ENCODE measurements around the gene PTPN11. TPM values are rescaled to one million over a fixed set of nuclear protein-coding genes. Genes with fewer than 3 reads are reported as not detected.

Gene PTPN11
- total and polyA plus RNA-seq, 7 donors: 43.8 to 192 (median 172) TPM

DNA sequence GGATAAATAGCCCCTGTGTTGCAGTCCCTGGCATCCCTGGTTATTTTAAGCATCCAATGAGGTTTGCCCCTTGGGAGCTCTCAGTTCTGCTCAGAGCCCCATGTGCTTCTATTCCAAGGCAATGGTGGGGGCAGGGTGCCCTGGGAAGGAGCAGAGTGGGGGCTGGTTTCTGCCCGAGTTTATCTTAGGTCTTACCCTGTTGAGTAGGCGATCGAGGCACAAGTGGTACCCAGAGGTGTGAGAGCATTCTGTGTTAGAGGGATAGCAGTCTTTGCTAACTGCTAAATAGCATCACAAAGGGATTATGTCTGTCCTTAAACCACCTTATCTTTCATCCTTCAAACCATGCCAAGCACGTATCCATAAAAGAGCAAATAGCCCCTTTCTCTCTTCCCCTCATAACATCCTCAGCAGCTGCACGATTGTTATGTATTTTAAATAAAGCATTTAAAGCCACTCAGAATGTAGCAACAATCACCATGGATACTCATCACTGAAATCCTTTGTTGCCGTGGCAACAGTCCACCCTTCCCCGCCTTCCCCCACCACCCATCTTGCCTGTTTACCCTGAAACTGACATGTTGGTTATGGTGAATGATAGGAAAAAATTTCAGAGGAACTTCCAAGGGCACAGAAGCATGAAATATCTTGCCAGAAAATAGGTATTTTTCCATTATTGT is 139.3 kb downstream of the PTPN11 start:
- DNase-seq (no peak), ATAC-seq (no peak)
- H3K4me1 ChIP-seq: no peaks in the 10 kb centered on the region
- no peak overlapping the region for H3K27ac ChIP-seq
- 45 to 53% (median 51%) methylated on average over 7 of the region's 7 CpGs for WGBS, 3 donors
- intact Hi-C loops (cut with DNase I): no loop called here
- no peaks in the 10 kb centered on the region for H3K36me3 ChIP-seq (ENCODE audit: insufficient read depth in 1 of 2, low read depth in 1 of 2)
- H3K27me3 ChIP-seq (ENCODE audit: insufficient read depth in 3 of 3, low read length in 2 of 3): peaks cover 0 to 3% (median 0%) of the 10 kb centered on the region in 3 donors
- H3K9me3 ChIP-seq: no peaks in the 10 kb centered on the region
- no peak overlapping the region for H3K4me3 ChIP-seq
- TF ChIP-seq, protein P1, sequence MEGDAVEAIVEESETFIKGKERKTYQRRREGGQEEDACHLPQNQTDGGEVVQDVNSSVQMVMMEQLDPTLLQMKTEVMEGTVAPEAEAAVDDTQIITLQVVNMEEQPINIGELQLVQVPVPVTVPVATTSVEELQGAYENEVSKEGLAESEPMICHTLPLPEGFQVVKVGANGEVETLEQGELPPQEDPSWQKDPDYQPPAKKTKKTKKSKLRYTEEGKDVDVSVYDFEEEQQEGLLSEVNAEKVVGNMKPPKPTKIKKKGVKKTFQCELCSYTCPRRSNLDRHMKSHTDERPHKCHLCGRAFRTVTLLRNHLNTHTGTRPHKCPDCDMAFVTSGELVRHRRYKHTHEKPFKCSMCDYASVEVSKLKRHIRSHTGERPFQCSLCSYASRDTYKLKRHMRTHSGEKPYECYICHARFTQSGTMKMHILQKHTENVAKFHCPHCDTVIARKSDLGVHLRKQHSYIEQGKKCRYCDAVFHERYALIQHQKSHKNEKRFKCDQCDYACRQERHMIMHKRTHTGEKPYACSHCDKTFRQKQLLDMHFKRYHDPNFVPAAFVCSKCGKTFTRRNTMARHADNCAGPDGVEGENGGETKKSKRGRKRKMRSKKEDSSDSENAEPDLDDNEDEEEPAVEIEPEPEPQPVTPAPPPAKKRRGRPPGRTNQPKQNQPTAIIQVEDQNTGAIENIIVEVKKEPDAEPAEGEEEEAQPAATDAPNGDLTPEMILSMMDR (IDR thresholded peaks at IDR 0.05): no peak

Other genes starting within 250 kb of the PTPN11 start
- 10 to 100 TPM; 14.6 to 22.8 (median 18.4) TPM for gene HECTD4, start 36.5 kb upstream of the PTPN11 start, total RNA-seq
- 10 to 100 TPM in 1 of 3 donors, 1 to 10 TPM in 2; 2.1 to 12.0 (median 5.0) TPM for gene HECTD4, start 36.5 kb upstream of the PTPN11 start, polyA plus RNA-seq
- 100 to 1,000 TPM; 743 to 889 (median 828) TPM for gene RPL6, start 9.3 kb upstream of the PTPN11 start, total RNA-seq
- 1,000 to 10,000 TPM; 1,575 to 1,983 (median 1,717) TPM for gene RPL6, start 9.3 kb upstream of the PTPN11 start, polyA plus RNA-seq

Data from psoas muscle (tissue), 8 donors.